K562 (cell line): ENCODE measurements around the gene NME4. TPM values are rescaled to one million over a fixed set of nuclear protein-coding genes. Genes with fewer than 3 reads are reported as not detected.

Source experiments
- MYNN ChIP-seq, 2 experiments: sonication (generic); formaldehyde crosslinking in 1 of 2; IDR thresholded peaks; 2 replicates each; pipeline versions ENCODE4 v1.5.0 to v1.6.1; 2016 to 2020; ENCODE audit warnings: antibody characterized with exemption in 1 of 2, missing genetic modification reagents in 1 of 2
- RBM34 ChIP-seq: fragments of 200-400 bp; formaldehyde crosslinking; IDR thresholded peaks from 2 replicates; pipeline ENCODE4 v1.6.1; 2018; ENCODE audit warnings: low read length, borderline replicate concordance; ENCODE audit not compliant: insufficient read depth
- SMARCB1 ChIP-seq: IDR thresholded peaks from 2 replicates; pipeline ENCODE4 v1.6.1; 2011; ENCODE audit warnings: improper control_type of control experiment, low read depth; ENCODE audit not compliant: insufficient read length
- ZFP30 ChIP-seq: fragments of 250-450 bp; sonication (Bioruptor Pico); IDR thresholded peaks from 2 replicates; pipeline ENCODE4 v1.8.0; 2022; ENCODE audit warnings: moderate library complexity, mild to moderate bottlenecking, inconsistent platforms, borderline replicate concordance
- ZNF445 ChIP-seq: fragments of 250-450 bp; sonication (Bioruptor Pico); IDR thresholded peaks from 2 replicates; pipeline ENCODE4 v1.4.0; 2020; ENCODE audit warnings: low read depth, mild to moderate bottlenecking, moderate library complexity
- ZNF584 ChIP-seq: fragments of 200-800 bp; sonication (Bioruptor generic); IDR thresholded peaks from 2 replicates; pipeline ENCODE4 v1.6.1; 2016; ENCODE audit warnings: low read depth, mild to moderate bottlenecking, missing genetic modification characterization, missing compliant biosample characterization
- polyA plus RNA-seq, 8 experiments: library from polyadenylated mRNA; depleted of rRNA in 4 of 8; stranded (reverse) in 5 of 8; unstranded in 3 of 8; fragments of >200 nt; fragmentation: Nextera tagmentation in 2 of 8; fragmentation: Illumina TruSeq in 1 of 8; extraction: Ambion mirVana in 2 of 8; extraction: Trizol in 1 of 8; gene quantifications; 2 replicates each; pipeline versions ENCODE4 v1.2.1 to v1.2.3, GENCODE V29; 2011 to 2014; ENCODE audit warnings: inconsistent platforms in 1 of 8, missing spikeins in 1 of 8
- total RNA-seq, 7 experiments: library from RNA; depleted of rRNA in 6 of 7; stranded (reverse); fragments of >200 nt in 6 of 7; fragmentation: Illumina TruSeq in 2 of 7; extraction: Trizol in 2 of 7; gene quantifications; 2 replicates each; pipeline versions ENCODE4 v1.2.1 to v1.2.3, GENCODE V29; 2011 to 2021; ENCODE audit warnings: low replicate concordance in 1 of 7
- TF ChIP-seq, protein P1 (sequence below): fragments of 250-450 bp; sonication (Bioruptor Pico); IDR thresholded peaks from 2 replicates; pipeline ENCODE4 v1.4.0; 2020; ENCODE audit warnings: mild to moderate bottlenecking, moderate library complexity, borderline replicate concordance
- TF ChIP-seq, protein P2 (sequence below): sonication (generic); formaldehyde crosslinking; IDR thresholded peaks from 2 replicates; pipeline ENCODE4 v1.8.0; 2022; ENCODE audit warnings: mild to moderate bottlenecking, missing genetic modification reagents
- TF ChIP-seq, protein P3 (sequence below), 2 experiments: fragments of 450-650 bp; formaldehyde crosslinking in 1 of 2; IDR thresholded peaks; 2 replicates each; pipeline versions ENCODE4 v1.4.0 to v1.6.1; 2014 to 2020; ENCODE audit warnings: mild to moderate bottlenecking in 2 of 2, borderline replicate concordance in 1 of 2, low read depth in 1 of 2

Gene NME4
- total and polyA plus RNA-seq, 9 of the 15 experiments (the other 6 are each of a cell fraction or from before 2014, with no cell fraction given), result 15.4 to 264 (median 139) TPM

DNA sequence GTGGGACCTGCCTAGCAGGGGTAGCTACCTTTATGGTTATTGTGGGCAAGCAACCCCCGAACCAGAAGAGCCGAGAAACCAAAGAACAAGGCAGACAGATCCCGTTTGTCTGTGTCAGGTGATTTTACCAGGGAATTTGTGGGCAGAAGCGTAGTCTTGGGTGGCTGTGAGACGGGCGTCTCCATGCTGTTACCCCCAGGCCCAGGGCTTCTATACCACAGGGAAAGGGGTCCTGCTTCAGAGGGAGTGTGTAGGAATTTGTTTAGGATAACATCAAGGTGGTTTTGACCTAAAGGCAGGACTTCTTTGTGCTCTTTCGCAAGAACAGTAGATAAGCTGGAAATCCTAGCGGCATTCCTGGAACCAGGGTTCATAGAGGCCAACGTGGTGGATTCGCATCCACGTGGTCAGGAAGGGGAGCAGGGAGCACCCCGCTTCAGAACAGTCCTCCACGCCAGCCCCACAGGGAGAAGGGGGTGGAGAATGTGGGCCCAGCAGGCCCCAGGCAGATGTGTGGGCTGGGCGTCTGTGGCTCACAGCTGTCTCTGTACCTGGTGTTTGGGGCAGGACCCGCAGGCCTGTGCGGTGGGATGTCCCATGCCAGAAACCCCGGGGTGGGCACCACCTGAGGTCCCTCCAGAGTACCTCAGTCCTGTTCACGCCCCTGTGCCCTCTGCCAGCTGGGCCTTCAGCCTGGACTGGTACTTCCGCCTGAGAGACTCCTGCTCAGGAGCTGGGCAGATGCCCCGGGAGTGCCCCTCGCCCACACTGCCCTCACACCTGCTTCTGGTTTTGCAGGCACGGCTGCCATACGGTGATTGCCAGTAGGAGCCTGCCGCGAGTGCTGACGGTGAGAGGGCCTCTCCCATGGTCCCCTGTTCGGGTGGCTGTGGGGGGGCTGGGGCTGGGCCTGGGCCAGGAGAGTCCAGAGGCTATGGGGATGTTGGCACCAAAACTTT lies 8.8 kb downstream of the NME4 start (continued):
- TF ChIP-seq ZNF584 (CRISPR knock-in tag) (no peak), ZFP30 (no peak), MYNN (IDR thresholded peaks at IDR 0.05) (no peak), MYNN (CRISPR knock-in tag; IDR thresholded peaks at IDR 0.05) (no peak), RBM34 (no peak), SMARCB1 (no peak), ZNF445 (CRISPR knock-in tag) (no peak)
- TF ChIP-seq, protein P1, sequence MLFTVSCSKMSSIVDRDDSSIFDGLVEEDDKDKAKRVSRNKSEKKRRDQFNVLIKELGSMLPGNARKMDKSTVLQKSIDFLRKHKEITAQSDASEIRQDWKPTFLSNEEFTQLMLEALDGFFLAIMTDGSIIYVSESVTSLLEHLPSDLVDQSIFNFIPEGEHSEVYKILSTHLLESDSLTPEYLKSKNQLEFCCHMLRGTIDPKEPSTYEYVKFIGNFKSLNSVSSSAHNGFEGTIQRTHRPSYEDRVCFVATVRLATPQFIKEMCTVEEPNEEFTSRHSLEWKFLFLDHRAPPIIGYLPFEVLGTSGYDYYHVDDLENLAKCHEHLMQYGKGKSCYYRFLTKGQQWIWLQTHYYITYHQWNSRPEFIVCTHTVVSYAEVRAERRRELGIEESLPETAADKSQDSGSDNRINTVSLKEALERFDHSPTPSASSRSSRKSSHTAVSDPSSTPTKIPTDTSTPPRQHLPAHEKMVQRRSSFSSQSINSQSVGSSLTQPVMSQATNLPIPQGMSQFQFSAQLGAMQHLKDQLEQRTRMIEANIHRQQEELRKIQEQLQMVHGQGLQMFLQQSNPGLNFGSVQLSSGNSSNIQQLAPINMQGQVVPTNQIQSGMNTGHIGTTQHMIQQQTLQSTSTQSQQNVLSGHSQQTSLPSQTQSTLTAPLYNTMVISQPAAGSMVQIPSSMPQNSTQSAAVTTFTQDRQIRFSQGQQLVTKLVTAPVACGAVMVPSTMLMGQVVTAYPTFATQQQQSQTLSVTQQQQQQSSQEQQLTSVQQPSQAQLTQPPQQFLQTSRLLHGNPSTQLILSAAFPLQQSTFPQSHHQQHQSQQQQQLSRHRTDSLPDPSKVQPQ (CRISPR knock-in tag), result no peak
- TF ChIP-seq, protein P2, sequence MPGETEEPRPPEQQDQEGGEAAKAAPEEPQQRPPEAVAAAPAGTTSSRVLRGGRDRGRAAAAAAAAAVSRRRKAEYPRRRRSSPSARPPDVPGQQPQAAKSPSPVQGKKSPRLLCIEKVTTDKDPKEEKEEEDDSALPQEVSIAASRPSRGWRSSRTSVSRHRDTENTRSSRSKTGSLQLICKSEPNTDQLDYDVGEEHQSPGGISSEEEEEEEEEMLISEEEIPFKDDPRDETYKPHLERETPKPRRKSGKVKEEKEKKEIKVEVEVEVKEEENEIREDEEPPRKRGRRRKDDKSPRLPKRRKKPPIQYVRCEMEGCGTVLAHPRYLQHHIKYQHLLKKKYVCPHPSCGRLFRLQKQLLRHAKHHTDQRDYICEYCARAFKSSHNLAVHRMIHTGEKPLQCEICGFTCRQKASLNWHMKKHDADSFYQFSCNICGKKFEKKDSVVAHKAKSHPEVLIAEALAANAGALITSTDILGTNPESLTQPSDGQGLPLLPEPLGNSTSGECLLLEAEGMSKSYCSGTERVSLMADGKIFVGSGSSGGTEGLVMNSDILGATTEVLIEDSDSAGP (CRISPR knock-in tag), result no peak
- TF ChIP-seq, protein P3, sequence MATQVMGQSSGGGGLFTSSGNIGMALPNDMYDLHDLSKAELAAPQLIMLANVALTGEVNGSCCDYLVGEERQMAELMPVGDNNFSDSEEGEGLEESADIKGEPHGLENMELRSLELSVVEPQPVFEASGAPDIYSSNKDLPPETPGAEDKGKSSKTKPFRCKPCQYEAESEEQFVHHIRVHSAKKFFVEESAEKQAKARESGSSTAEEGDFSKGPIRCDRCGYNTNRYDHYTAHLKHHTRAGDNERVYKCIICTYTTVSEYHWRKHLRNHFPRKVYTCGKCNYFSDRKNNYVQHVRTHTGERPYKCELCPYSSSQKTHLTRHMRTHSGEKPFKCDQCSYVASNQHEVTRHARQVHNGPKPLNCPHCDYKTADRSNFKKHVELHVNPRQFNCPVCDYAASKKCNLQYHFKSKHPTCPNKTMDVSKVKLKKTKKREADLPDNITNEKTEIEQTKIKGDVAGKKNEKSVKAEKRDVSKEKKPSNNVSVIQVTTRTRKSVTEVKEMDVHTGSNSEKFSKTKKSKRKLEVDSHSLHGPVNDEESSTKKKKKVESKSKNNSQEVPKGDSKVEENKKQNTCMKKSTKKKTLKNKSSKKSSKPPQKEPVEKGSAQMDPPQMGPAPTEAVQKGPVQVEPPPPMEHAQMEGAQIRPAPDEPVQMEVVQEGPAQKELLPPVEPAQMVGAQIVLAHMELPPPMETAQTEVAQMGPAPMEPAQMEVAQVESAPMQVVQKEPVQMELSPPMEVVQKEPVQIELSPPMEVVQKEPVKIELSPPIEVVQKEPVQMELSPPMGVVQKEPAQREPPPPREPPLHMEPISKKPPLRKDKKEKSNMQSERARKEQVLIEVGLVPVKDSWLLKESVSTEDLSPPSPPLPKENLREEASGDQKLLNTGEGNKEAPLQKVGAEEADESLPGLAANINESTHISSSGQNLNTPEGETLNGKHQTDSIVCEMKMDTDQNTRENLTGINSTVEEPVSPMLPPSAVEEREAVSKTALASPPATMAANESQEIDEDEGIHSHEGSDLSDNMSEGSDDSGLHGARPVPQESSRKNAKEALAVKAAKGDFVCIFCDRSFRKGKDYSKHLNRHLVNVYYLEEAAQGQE (IDR thresholded peaks at IDR 0.05; ENCODE audit: borderline replicate concordance), result 0 out of 2 replicates have a peak, but pooled peaks have one; percentile 15
- TF ChIP-seq, protein P3 (CRISPR knock-in tag; IDR thresholded peaks at IDR 0.05; ENCODE audit: low read depth), result no peak
